Measurements from ENCODE around the gene GALNT7.

The GALNT7 gene

DNA sequence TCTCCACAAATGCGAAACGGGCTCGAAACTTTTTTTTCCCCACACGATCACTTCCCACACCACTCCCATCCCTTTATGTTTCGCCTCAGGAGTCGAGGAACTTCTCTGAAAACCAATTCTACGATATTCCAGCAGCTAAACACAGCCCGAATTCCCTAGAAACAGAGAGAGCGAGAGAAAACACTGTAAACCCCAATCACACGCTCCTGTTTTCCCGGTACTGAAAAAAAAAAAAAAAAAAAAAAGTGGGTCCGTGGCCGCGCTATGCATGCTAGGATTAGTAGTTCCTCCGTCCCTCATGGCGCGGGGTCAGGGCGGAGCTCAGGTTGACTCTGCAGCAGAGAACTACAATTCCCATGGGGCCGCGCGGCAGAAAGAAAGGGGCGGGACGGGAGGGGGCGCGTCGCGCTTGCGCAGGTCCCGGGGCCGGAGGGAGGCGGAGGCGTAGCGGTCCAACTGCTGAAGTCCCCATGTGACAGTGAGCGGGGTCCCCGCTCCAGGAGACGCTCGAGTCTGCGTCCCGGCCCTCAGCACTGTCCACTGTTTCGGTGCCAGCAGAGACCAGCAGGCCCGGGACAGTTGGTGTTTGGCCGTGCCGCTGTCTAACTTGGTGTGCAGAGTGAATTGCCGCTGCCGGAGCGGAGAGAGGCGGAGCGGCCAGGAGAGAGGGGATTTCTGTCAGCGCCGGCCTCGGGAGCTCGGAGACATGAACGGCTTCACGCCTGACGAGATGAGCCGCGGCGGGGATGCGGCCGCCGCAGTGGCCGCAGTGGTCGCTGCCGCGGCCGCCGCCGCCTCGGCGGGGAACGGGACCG, 202.1 kb downstream of the GALNT7 start, which contains the start of gene SAP30:
SAP30 (plus strand) TSS at position 478 of the 815 bp plus-strand sequence; CDS start at position 707, 229 bp downstream.
- DNase-seq (peak; percentile 88 to 94), ATAC-seq (peak; percentile 91)
- peaks cover 17% of the 10 kb centered on the region for H3K27me3 Mint-ChIP-seq
- H3K4me3 Mint-ChIP-seq = peak within 1 kb of the TSS; percentile 100
- peaks cover 26% of the 10 kb centered on the region for H3K4me1 Mint-ChIP-seq
- H3K27ac Mint-ChIP-seq = peak within 1 kb of the TSS; percentile 98
- H3K9me3 Mint-ChIP-seq = no peaks in the 10 kb centered on the region

- DNase-seq = peak; percentile 36 to 42
- peak overlapping the region; percentile 100 for H3K4me3 Mint-ChIP-seq
- peaks cover 23% of the 10 kb centered on the region for H3K4me1 Mint-ChIP-seq
- H3K9me3 Mint-ChIP-seq = no peaks in the 10 kb centered on the region
- peaks cover 17% of the 10 kb centered on the region for H3K27me3 Mint-ChIP-seq
- peak overlapping the region; percentile 62 to 74 for H3K27ac Mint-ChIP-seq
- ATAC-seq = peak; percentile 23
These were observed 202.9 kb downstream of the GALNT7 start for GRCh38 chr4:173371292-173372192.
